Choroid plexus epithelial cell (primary cell): ENCODE results near the gene PSMC1.

ENCODE experiments used
- DNase-seq: peaks from one replicate; pipeline ENCODE4 v3.0.0-alpha.2; 2010; ENCODE audit warnings: low read depth
- H3K4me3 ChIP-seq: 2 replicates; pipeline ENCODE4 v1.5.1; 2011; ENCODE audit warnings: low read depth, mild to moderate bottlenecking, control low read depth, low read length, moderate library complexity
- CTCF ChIP-seq: conservative IDR thresholded peaks from 2 replicates; pipeline ENCODE4 v1.5.1; 2011; ENCODE audit warnings: low read depth, mild to moderate bottlenecking, control low read depth, inconsistent platforms, low read length, moderate library complexity

PSMC1 gene

GRCh38 chr14:90287791-90288190 lies 31.4 kb downstream of the PSMC1 start:
- DNase-seq, result no peak
- no peak for TF ChIP-seq CTCF
- H3K4me3 ChIP-seq, result no peak overlapping the region

DNA sequence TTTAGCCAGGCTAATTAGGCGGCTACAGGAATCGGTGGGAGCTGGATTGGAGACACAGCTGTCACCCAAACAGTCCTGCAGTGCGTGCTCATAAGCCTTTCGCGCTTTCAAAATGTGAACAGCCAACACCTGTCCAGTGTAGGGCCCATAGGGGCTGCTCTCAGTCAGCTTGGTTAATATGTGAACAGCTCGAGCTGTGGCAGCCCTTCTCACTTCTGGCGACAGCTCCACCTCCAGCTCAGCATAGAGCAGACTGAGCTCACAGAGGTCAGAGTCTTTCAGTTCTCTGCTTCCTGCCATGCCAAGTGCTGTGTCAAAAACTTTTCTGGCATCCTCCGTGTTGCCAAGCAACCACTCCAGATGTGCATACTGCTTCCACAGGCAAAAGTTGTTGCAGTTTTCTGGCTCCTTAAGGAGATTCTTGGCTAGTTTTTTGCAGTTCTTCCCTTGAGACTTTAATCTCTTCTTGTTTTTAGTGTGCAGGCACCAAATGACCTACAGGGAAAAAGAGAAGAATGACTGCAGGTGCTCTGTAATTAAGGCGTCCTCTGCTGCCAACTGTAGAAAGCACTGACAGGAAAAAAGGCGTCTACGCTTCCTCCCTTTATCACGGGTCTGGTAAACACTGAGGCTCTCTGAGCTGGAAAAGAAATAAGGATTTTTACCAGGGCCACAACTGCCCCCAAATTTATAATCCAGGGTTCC lies 32.5 kb downstream of the PSMC1 start:
- peak; percentile 49 for DNase-seq
- no peak overlapping the region for H3K4me3 ChIP-seq
- TF ChIP-seq CTCF, result no peak

- TF ChIP-seq CTCF, result no peak
- H3K4me3 ChIP-seq, result no peak overlapping the region
- no peak for DNase-seq
Measured at GRCh38 chr14:90290337-90291011, 34.1 kb downstream of the PSMC1 start.

- no peak for DNase-seq
- TF ChIP-seq CTCF, result no peak
- no peak overlapping the region for H3K4me3 ChIP-seq
Measured at GRCh38 chr14:90291699-90292098, 35.3 kb downstream of the PSMC1 start.

- no peak for DNase-seq
- no peak overlapping the region for H3K4me3 ChIP-seq
- TF ChIP-seq CTCF, result no peak
Measured at GRCh38 chr14:90293766-90294730, 37.7 kb downstream of the PSMC1 start.

GRCh38 chr14:90294872-90295271 lies 38.5 kb downstream of the PSMC1 start:
- TF ChIP-seq CTCF, result no peak
- peak; percentile 53 for DNase-seq

More at GRCh38 chr14:90294872-90295271, 38.5 kb downstream of the PSMC1 start:
- no peak overlapping the region for H3K4me3 ChIP-seq
